ENCODE data around the gene SIRPD.
A peak's percentile ranks its signal among the peaks of the same experiment; 100 is the strongest.

The SIRPD gene

DNA sequence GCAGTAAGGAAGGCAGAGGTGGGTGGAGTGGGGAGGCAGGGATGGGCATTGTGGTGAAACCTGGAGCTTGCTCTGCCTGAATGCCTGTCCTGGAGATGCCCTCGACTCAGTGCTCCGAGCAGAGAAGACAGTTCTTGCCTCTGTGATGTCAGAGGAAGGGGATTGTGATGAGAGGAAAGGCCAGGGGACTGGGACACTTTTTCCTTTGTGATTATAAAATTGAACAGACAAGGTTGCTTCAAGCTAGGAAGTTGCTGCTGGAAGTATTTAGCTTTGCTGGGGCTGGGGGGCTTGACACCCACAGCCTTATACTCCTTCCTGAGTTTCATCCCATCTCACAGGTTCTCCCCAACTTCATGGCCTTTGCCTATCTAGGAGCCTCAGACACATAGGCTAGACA is at the start of gene SIRPD:
Gene SIRPD, minus strand, starts transcription at position 101 of the 400 bp plus-strand sequence. Its CDS starts 52 bp downstream, at position 49.
- Histone ChIP-seq H3K27me3 (ENCODE audit: low read depth, low read length) (no peaks in the 10 kb centered on the region), H3K79me2 (ENCODE audit: low read length) (no peaks in the 10 kb centered on the region), H3K4me3 (ENCODE audit: low read length) (no peak within 1 kb of the TSS), H3K4me1 (ENCODE audit: low read length) (peaks cover 7% of the 10 kb centered on the region), H3K4me2 (ENCODE audit: low read length) (no peak within 1 kb of the TSS), H2AFZ (ENCODE audit: low read depth, low read length) (no peak within 1 kb of the TSS), H3K9ac (ENCODE audit: low read length) (no peak within 1 kb of the TSS), H3K9me3 (ENCODE audit: insufficient read depth, low read length) (0 out of 2 replicates have a peak, but pooled peaks cover 4% of the 10 kb centered on the region), H3K36me3 (replicated peaks; ENCODE audit: low read depth, low read length) (no peaks in the 10 kb centered on the region), H3K27ac (ENCODE audit: low read length) (no peak within 1 kb of the TSS), H4K20me1 (ENCODE audit: insufficient read depth, low read length) (no peaks in the 10 kb centered on the region)
- no peak for TF ChIP-seq EZH2phosphoT487 (IDR thresholded peaks at IDR 0.05; ENCODE audit: low read depth)
- TF ChIP-seq CTCF (IDR thresholded peaks at IDR 0.05; ENCODE audit: low read depth, low read length): no peak

- Histone ChIP-seq H4K20me1 (ENCODE audit: insufficient read depth, low read length) (no peaks in the 10 kb centered on the region), H3K36me3 (replicated peaks; ENCODE audit: low read depth, low read length) (no peaks in the 10 kb centered on the region), H3K4me2 (ENCODE audit: low read length) (no peak overlapping the region), H3K4me3 (ENCODE audit: low read length) (no peak overlapping the region), H3K27me3 (ENCODE audit: low read depth, low read length) (no peaks in the 10 kb centered on the region; the same call in 1 of the 2 replicates), H3K27ac (ENCODE audit: low read length) (no peak overlapping the region), H3K9me3 (ENCODE audit: insufficient read depth, low read length) (no peaks in the 10 kb centered on the region), H3K4me1 (ENCODE audit: low read length) (no peaks in the 10 kb centered on the region), H3K79me2 (ENCODE audit: low read length) (no peaks in the 10 kb centered on the region), H3K9ac (ENCODE audit: low read length) (no peak overlapping the region), H2AFZ (ENCODE audit: low read depth, low read length) (no peak overlapping the region)
- TF ChIP-seq CTCF (IDR thresholded peaks at IDR 0.05; ENCODE audit: low read depth, low read length) (no peak), EZH2phosphoT487 (IDR thresholded peaks at IDR 0.05; ENCODE audit: low read depth) (no peak)
These were observed 43.2 kb upstream of the SIRPD start for GRCh38 chr20:1600736-1601135.

- no peak overlapping the region for H3K27ac ChIP-seq (ENCODE audit: low read length)
- H3K4me2 ChIP-seq (ENCODE audit: low read length): no peak overlapping the region
- no peak overlapping the region for H3K9ac ChIP-seq (ENCODE audit: low read length)
- TF ChIP-seq EZH2phosphoT487 (IDR thresholded peaks at IDR 0.05; ENCODE audit: low read depth): no peak
- no peak for TF ChIP-seq CTCF (IDR thresholded peaks at IDR 0.05; ENCODE audit: low read depth, low read length)
- no peaks in the 10 kb centered on the region for H4K20me1 ChIP-seq (ENCODE audit: insufficient read depth, low read length)
- H3K9me3 ChIP-seq (ENCODE audit: insufficient read depth, low read length): no peaks in the 10 kb centered on the region
- no peaks in the 10 kb centered on the region for H3K27me3 ChIP-seq (ENCODE audit: low read depth, low read length)
- no peak overlapping the region for H3K4me3 ChIP-seq (ENCODE audit: low read length)
- H3K36me3 ChIP-seq (replicated peaks; ENCODE audit: low read depth, low read length): no peaks in the 10 kb centered on the region
- no peaks in the 10 kb centered on the region for H3K79me2 ChIP-seq (ENCODE audit: low read length)
- H2AFZ ChIP-seq (ENCODE audit: low read depth, low read length): no peak overlapping the region
- H3K4me1 ChIP-seq (ENCODE audit: low read length): peaks cover 7% of the 10 kb centered on the region
These were observed 37.8 kb upstream of the SIRPD start for GRCh38 chr20:1595333-1595732.

DNA sequence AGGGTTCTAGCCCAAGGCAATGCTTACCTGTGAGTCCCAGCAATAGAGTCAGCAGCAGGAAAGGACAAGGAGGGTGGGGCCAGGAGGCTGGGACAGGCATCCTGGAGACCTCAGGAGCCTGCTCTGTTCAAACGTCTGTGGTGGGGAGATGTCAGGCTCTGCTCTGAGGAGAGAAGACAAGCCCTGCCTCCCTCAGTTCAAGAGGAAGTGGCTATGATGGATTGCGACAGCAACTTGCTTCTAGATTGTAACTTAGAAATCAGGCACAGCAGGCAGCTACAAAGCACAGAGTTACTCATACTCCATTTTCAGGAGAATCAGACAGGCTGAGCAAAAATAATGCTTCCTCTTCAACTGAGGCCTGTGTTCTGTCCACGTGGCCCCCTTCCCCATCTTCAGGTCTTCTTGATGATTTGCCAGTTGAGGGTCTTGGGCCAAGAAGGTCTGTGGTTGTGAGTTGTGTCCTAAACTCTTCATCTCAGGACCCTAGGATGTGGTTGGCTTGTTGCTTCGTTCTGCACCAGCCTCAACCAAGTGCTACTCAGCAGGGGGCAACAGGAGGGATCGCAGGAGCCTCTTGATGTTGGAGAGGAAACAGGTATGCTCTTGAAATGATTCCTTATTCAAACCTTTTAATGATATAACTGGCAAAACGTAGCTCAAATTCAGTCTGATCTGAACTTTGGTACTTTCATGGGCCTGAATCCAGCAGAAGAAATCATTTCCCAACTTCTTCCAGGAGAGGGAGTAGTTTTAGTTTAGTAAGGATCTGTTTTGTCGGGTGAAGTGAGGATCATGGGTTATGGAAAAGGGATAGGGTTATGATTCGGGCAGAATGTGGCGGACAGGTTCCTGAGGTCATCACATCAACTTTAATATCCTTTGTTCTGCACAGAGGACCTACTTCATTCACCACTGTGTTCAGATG is 31.3 kb upstream of the SIRPD start:
- H3K4me1 ChIP-seq (ENCODE audit: low read length): no peaks in the 10 kb centered on the region
- no peak overlapping the region for H3K4me3 ChIP-seq (ENCODE audit: low read length)
- no peak overlapping the region for H2AFZ ChIP-seq (ENCODE audit: low read depth, low read length)
- H3K27ac ChIP-seq (ENCODE audit: low read length): no peak overlapping the region
- no peaks in the 10 kb centered on the region for H3K9me3 ChIP-seq (ENCODE audit: insufficient read depth, low read length)
- H3K79me2 ChIP-seq (ENCODE audit: low read length): no peaks in the 10 kb centered on the region
- H3K4me2 ChIP-seq (ENCODE audit: low read length): no peak overlapping the region
- no peaks in the 10 kb centered on the region for H3K36me3 ChIP-seq (replicated peaks; ENCODE audit: low read depth, low read length)
- H3K27me3 ChIP-seq (ENCODE audit: low read depth, low read length): no peaks in the 10 kb centered on the region
- no peaks in the 10 kb centered on the region for H4K20me1 ChIP-seq (ENCODE audit: insufficient read depth, low read length)
- TF ChIP-seq CTCF (IDR thresholded peaks at IDR 0.05; ENCODE audit: low read depth, low read length): peak; percentile 25
- no peak for TF ChIP-seq EZH2phosphoT487 (IDR thresholded peaks at IDR 0.05; ENCODE audit: low read depth)
- no peak overlapping the region for H3K9ac ChIP-seq (ENCODE audit: low read length)
